GM18951 (cell line): ENCODE data around the gene CMPK2.

Experiments
- POLR2A ChIP-seq: IDR thresholded peaks from 4 replicates; pipeline ENCODE4 v1.6.1; 2011; ENCODE audit warnings: mild to moderate bottlenecking; ENCODE audit not compliant: insufficient read length, insufficient read depth; ENCODE audit errors: extremely low read depth
- in situ Hi-C: fragments of 300-500 bp; cut with MboI; formaldehyde crosslinking; loops from one replicate; pipeline ENCODE4 v1.12.0; 2022; ENCODE audit warnings: low sequenced_read_pairs, mixed read lengths, inconsistent platforms; ENCODE audit not compliant: unreplicated experiment

The CMPK2 gene

DNA sequence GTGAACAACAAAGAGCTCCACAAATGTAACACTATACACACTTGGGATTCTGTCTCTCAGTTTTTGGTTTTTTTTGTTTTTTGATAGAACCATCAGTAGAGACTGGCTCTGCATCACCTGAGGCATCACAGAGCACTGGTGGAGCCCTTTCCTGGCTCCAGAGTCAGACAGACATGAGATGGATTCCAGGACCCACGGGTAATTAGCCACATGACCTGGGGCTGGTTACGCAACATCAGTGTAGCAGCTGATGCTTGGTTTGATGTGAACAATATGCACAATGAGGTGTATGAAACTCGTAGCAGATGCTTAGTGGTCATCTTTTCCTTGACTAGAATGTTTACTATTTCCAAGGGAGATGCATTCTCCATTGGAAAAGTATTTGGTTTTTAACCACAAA lies 40.7 kb downstream of the CMPK2 start:
- TF ChIP-seq POLR2A, result no peak
- in situ Hi-C loops, result no loop called here

DNA sequence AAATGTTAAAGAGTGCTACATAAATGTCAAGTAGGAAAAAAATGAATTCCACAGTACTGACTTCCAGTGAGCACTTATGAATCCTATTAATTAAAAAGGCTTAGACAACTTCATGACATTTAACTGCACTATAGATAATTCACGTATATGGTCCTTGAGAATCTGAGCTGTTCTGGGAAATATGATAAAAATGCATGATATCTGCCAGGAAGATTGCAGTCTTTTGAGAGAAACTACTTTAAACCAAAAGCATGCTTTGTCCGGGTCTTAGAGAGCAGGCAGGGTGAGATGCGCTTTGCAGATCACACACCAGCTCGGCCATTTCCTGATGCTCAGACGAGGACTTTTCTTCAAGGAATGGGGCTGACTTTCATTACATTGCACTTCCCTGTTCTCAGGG lies 42.6 kb downstream of the CMPK2 start:
- in situ Hi-C loops, result no loop called here
- TF ChIP-seq POLR2A, result no peak

DNA sequence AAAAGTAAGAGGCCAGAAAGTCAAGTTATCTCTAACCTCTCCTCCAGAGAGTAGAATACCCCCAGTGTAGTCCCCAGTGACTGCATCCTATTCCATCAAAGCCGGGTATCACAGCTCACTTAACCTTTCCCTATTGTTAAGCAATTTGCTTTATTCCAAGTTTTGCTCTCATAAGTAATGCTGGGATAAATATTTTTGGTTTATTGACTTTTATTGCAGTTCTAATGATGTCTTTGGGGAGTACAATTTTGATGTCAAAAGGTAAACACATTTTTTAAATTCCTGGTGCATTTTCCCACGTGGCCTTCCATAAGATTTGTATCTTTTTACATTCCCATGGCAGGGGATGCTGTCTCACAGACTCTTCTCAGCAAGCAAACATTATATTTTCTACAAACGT lies 43.3 kb downstream of the CMPK2 start:
- no peak for TF ChIP-seq POLR2A
- in situ Hi-C loops, result no loop called here

DNA sequence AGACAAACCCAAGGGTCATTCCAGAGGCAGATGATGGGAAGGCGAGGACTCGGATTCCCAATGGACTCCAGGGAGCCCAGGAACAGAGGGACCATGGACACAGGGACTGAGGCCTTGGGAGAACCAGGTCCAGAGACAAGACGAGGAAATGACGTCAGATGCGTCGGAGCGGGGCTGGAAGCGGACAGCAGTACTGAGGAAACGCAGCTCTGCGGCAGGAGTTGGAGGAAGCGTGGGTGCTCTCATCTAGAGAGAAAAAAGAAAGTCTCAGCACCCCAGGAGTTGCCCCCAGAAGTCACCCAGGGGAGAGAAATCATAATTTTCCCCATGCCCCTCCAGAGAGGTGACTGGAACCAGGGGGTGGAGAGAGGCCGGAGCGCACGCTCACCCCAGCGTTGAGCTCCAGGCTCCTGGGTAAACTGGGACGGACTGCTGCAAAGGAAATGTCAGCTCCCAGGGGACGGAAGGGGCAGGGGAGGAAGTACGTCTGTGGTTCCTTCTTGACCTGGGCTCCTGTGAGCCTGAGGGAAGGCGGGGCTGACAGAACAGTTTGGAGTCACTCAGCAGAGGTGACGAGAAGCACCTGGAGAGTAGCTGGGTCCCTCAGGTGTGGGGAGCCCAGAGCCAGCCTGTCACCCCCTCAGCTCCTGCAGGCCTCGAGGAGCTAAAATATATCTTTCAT lies 44.7 kb downstream of the CMPK2 start:
- in situ Hi-C loops, result no loop called here
- no peak for TF ChIP-seq POLR2A

DNA sequence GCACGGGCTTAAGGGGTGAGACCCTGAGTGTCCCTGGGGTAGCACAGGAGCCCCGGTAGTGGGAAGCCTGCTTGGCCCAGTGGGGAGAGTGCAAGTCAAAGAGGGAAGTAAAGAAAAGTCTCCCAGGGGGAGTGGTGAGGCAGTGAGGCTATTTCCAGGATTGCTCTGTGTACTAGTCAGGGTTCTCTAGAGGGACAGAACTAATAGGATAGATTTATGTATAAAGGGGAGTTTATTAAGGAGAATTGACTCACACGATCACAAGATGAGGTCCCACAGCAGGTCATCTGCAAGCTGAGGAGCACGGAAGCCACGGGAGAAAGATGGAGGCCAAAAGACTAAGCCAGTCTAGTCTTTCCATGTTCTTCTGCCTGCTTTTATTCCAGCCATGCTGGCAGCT lies 45.5 kb downstream of the CMPK2 start:
- TF ChIP-seq POLR2A, result no peak
- in situ Hi-C loops, result no loop called here

DNA sequence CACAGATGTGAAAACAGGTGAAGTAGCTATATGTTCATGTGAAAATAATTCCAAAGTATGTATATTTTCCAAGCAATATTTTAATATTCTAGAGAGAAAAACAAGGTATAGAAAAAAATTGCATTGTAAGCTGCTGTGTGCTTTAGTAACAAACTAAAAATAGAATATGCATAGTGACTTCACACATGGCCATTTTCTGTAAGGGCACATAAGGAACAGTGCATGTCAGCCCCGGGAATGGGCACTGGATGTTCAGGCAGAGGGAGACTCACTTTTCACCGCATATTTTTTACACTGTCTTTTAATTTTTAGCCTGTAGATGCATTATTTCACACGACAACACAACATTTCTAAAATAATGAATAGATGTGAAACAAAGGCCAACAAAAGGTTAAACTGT lies 46.0 kb downstream of the CMPK2 start:
- in situ Hi-C loops, result no loop called here

DNA sequence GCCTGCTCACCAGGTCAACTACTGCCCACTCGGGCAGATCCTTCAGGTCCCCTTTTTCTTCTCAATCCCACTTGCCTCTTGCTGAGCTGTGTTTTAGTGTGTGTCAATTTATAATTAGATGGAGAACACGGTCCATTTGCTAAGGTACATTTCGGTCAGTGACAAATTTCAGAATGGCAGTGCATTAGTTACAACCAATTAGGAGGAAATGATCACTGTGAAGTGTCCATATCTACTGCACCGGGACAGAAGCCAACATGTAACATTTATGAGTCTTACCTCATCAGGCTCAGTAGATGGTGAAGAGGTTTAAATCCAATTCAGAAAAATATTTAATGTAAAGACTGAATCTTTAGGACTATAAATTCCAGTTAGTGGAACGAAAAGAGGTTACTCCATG lies 47.7 kb downstream of the CMPK2 start:
- in situ Hi-C loops, result no loop called here
- no peak for TF ChIP-seq POLR2A

More for the DNA sequence above, 46.0 kb downstream of the CMPK2 start:
- no peak for TF ChIP-seq POLR2A

DNA sequence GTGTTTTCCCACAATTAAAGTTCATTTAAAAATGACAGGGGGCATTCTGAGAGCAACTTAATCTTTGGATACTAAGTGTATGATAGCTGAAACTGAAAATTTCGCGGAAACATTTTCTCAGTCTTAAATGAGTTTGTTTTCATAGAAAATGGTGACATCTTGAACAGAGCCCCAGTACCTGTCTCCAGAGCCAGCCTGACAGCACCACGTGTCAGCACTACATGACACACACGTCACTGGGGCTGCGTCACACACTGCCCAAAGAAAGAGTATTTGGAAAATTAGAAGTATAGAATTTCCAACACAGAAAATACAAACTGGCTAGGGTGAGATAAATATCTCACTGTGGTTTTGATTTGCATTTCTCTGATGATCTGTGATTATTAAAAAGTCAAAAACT lies 50.8 kb downstream of the CMPK2 start:
- no peak for TF ChIP-seq POLR2A
- in situ Hi-C loops, result no loop called here

DNA sequence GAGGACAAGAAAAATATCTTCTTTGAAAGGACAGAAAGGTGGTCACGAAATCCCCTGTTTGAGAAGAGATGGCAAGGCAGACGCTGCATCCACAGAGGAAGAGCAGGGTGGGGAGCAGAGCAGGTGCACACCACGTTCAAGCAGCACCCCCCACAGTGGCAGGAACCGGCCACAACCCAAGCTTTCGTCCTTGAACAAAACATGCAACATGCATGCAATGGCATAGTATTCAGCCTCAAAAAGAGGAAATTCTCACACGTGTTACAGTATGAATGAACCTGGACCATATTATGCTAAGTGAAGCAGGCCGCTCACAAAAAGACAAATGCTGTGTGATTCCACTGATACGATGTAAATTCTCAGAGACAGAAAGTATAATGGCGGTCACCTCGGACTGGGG lies 51.4 kb downstream of the CMPK2 start:
- in situ Hi-C loops, result no loop called here
- no peak for TF ChIP-seq POLR2A

DNA sequence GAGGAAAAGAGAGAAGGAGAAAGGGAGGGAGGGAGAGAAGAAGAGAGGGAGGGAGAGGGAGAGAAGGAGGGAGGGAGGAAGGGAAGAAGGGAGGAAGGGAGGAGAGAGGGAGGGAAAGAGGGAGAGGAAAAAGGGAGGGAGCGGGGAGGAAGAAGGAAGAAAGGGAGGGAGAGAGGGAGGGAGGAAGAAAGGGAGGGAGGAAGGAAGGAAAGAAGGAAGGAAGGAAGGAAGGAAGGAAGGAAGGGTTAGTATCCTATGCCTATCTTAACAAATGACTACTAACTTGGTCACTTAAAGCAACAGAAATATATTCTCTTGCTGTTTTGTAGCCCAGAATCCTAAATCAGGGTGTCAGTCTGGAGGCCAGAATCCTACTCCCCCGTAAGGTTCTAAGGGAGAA lies 52.1 kb downstream of the CMPK2 start:
- no peak for TF ChIP-seq POLR2A
- in situ Hi-C loops, result no loop called here

DNA sequence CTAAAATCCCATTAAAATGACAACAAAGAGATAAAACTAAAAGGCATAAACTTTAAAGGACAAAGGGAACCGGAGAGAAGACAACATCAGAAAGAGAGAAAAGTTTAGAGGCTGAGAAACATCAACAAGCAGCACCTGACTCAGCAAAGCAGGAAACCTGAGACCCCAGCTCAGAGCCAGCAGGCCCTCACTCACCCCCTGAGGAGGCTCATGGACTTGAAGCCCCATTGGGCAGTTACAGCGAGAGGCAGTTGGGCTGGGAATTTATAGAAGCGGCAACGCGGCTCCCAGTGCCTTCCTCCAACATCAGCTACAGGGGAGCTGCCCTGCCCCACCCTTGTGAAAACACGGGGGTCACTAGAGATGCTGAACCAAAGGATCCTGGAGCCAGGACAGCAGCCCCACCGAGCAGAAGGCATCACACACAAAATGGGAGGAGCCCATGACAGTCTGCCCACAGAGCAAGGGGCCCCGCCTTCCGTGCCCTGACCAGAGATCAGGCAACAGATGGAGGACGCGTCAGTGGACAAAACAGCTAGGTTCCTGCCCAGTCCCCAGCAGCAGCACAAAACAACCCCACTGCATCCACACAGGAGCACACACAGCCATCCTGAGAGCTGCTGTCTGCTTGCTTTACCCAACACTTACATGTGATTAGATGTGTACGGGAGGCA lies 52.7 kb downstream of the CMPK2 start:
- TF ChIP-seq POLR2A, result no peak
- in situ Hi-C loops, result no loop called here

DNA sequence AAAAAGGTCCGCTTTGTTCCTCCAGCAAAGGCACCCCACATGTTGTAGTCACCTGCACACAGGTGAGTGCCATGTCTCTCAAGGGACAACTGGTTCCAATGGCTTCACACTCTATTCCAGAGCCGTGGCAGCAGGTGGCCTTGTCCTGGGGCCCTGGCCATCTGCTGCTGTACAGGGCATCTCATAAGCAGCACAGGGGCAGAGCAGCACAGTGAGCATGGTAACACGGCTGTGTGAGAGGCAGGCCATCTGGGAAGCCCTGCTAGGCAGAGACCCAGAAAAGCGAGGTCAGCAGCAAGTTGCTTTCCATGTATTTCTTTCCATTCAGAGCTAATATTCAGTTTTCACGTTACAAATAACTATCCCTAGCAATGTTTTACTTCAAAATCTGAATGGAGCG lies 54.7 kb downstream of the CMPK2 start:
- in situ Hi-C loops, result no loop called here
- no peak for TF ChIP-seq POLR2A

DNA sequence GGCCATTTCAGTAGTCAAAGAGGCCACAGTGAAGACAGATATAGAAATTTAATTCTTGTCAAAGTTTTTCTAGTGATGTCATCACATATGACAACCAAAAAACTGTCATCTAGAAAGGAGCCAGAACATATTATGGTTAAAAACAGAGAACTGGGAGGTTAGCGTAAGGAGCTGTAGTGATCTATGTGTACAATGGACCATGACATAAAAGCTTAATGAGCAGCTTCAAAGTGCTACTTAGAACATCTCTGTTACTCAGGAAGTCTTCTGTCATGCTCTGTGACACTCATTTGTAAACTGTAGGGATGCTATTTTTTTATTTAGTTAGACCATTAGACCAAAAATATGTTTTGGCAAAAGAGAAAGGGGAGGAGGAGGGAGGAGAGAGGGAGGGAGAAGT lies 57.3 kb downstream of the CMPK2 start:
- no peak for TF ChIP-seq POLR2A
- in situ Hi-C loops, result no loop called here

DNA sequence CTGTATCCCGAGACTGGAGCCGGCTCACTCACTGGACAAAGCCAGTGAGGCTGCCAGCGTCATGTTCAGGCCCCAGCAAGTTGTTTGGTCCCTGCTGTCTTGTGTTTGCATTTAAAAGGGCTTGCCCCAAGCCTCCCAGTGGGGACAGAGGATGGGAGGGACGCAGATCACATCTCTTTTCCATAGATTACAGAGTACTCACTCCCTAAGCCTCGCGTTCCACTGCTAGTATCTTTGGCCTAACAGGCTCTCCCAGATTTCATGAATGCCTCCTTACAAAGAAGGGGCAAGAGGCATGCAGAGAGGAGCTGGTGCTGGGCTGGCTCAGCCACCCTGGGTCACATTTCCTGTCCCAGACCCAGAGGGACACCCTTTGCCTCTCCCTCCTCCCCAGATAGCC lies 59.1 kb downstream of the CMPK2 start:
- TF ChIP-seq POLR2A, result no peak
- in situ Hi-C loops, result no loop called here
